MM.1S (cell line): ENCODE results near the gene FADD.
"Not testable (repeated sequence)": the region's sequence is repeated elsewhere in the genome, so short reads cannot be mapped to it uniquely, and the experiment has no call there.

ENCODE experiments used
- DNase-seq: peaks from one replicate; pipeline ENCODE4 v3.0.0-alpha.2; 2015
- H2AFZ ChIP-seq: fragments of 300-600 bp; sonication (generic); 2 replicates; pipeline ENCODE4 v1.6.0; 2016; ENCODE audit warnings: antibody characterized with exemption, low read length
- H3F3A ChIP-seq: fragments of 300-600 bp; sonication (generic); 2 replicates; pipeline ENCODE4 v1.6.1; 2016; ENCODE audit warnings: mild to moderate bottlenecking, antibody characterized with exemption, low read length, moderate library complexity, mixed read lengths; ENCODE audit not compliant: insufficient read depth
- H3K27ac ChIP-seq: fragments of 300-600 bp; sonication (generic); 2 replicates; pipeline ENCODE4 v1.5.1; 2016; ENCODE audit warnings: mild to moderate bottlenecking, low read length
- H3K27me3 ChIP-seq: fragments of 300-600 bp; sonication (generic); replicated peaks from 2 replicates; pipeline ENCODE4 v1.6.0; 2016; ENCODE audit warnings: low read length; ENCODE audit not compliant: insufficient read depth
- H3K36me3 ChIP-seq: fragments of 300-600 bp; sonication (generic); replicated peaks from 2 replicates; pipeline ENCODE4 v1.6.1; 2016; ENCODE audit warnings: mild to moderate bottlenecking, low read length, mixed read lengths; ENCODE audit not compliant: insufficient read depth
- H3K4me1 ChIP-seq: fragments of 300-600 bp; sonication (generic); 2 replicates; pipeline ENCODE4 v1.6.1; 2016; ENCODE audit warnings: low read length, mixed read lengths
- H3K4me2 ChIP-seq: fragments of 300-600 bp; sonication (generic); 2 replicates; pipeline ENCODE4 v1.6.0; 2016; ENCODE audit warnings: low read depth, low read length
- H3K4me3 ChIP-seq: fragments of 300-600 bp; sonication (generic); 2 replicates; pipeline ENCODE4 v1.5.1; 2016; ENCODE audit warnings: low read length, mixed read lengths
- H3K79me2 ChIP-seq: fragments of 300-600 bp; sonication (generic); 2 replicates; pipeline ENCODE4 v1.6.1; 2016; ENCODE audit warnings: mixed run types, low read length, mixed read lengths
- H3K9ac ChIP-seq: fragments of 300-600 bp; sonication (generic); 2 replicates; pipeline ENCODE4 v1.6.1; 2016; ENCODE audit warnings: low read length, mixed read lengths
- H3K9me2 ChIP-seq: fragments of 300-600 bp; sonication (generic); replicated peaks from 2 replicates; pipeline ENCODE4 v1.6.1; 2016; ENCODE audit warnings: mild to moderate bottlenecking, low read length, mixed read lengths; ENCODE audit not compliant: insufficient read depth
- H3K9me3 ChIP-seq: fragments of 300-600 bp; sonication (generic); replicated peaks from 2 replicates; pipeline ENCODE4 v1.6.1; 2016; ENCODE audit warnings: mild to moderate bottlenecking, low read length, mixed read lengths; ENCODE audit not compliant: insufficient read depth
- H4K20me1 ChIP-seq: fragments of 300-600 bp; sonication (generic); 2 replicates; pipeline ENCODE4 v1.6.1; 2016; ENCODE audit warnings: mild to moderate bottlenecking, low read length, moderate library complexity, mixed read lengths; ENCODE audit not compliant: insufficient read depth
- EZH2 ChIP-seq: fragments of 300-600 bp; sonication (generic); optimal IDR thresholded peaks from 2 replicates; pipeline ENCODE3; 2017; ENCODE audit warnings: low read depth, mild to moderate bottlenecking, antibody characterized with exemption, low read length, mixed read lengths
- EZH2phosphoT487 ChIP-seq: fragments of 300-600 bp; sonication (generic); IDR thresholded peaks from 2 replicates; pipeline ENCODE4 v1.6.1; 2018; ENCODE audit warnings: antibody characterized with exemption, low read length
- TF ChIP-seq, protein P1 (sequence below): fragments of 300-600 bp; sonication (generic); IDR thresholded peaks from 2 replicates; pipeline ENCODE4 v1.5.1; 2016; ENCODE audit warnings: antibody characterized with exemption, low read length, mixed read lengths

The FADD gene

DNA sequence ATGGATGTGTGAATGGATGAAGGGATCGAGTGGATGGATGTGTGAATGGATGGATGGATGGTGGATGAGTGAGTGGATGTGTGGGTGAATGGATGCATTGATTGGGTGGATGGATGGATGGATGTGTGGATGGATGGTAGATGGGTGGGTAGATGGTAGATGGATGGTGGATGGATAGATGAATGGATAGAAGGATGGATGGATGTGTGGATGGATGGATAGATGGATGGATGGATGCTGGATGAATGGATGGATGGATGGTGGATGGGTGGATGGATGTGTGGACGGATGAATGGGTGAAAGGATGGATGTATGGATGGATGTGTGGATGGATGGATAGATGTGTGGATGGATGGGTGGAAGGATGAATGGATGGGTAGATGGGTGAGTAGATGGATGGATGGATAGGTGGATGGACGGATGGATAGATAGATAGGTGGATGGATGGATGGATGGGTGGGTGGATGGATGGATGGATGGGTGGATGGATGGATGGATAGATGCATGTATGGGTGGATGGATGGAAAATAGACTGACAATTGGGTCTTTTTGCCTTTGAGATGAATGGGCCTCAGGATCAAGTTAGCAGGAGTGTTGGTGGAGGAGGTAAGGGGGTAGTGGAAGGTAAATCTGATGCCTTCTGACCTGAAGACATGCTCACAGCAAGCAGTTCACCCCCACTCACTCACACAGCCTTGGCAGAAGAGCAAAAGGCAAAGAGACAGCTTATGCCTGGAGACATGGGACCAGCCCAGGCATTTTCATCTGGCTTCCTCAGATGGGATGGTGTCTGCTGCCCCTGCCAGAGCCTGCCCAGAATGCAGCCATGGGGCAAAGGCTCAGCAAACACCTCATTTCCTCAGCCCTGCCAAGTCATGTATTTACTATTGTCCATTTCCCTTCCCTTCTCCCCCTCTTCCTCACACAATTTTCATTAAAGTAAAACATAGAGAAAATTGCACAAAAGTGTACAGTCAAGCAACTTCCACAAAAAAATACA, 8.0 kb upstream of the FADD start:
- Histone ChIP-seq H3K79me2 (no peaks in the 10 kb centered on the region), H3K27me3 (peaks cover 42% of the 10 kb centered on the region), H3K9me3 (no peaks in the 10 kb centered on the region), H3K27ac (no peak overlapping the region), H3K9ac (no peak overlapping the region), H3K4me1 (no peaks in the 10 kb centered on the region), H3K36me3 (no peaks in the 10 kb centered on the region), H4K20me1 (no peaks in the 10 kb centered on the region), H3F3A (no peaks in the 10 kb centered on the region), H2AFZ (no peak overlapping the region), H3K4me3 (no peak overlapping the region), H3K4me2 (no peak overlapping the region), H3K9me2 (no peaks in the 10 kb centered on the region)
- no peak for DNase-seq
- TF ChIP-seq, protein P1, sequence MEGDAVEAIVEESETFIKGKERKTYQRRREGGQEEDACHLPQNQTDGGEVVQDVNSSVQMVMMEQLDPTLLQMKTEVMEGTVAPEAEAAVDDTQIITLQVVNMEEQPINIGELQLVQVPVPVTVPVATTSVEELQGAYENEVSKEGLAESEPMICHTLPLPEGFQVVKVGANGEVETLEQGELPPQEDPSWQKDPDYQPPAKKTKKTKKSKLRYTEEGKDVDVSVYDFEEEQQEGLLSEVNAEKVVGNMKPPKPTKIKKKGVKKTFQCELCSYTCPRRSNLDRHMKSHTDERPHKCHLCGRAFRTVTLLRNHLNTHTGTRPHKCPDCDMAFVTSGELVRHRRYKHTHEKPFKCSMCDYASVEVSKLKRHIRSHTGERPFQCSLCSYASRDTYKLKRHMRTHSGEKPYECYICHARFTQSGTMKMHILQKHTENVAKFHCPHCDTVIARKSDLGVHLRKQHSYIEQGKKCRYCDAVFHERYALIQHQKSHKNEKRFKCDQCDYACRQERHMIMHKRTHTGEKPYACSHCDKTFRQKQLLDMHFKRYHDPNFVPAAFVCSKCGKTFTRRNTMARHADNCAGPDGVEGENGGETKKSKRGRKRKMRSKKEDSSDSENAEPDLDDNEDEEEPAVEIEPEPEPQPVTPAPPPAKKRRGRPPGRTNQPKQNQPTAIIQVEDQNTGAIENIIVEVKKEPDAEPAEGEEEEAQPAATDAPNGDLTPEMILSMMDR: no peak
- TF ChIP-seq EZH2: no peak
- no peak for TF ChIP-seq EZH2phosphoT487

- TF ChIP-seq, protein P1: no peak
- TF ChIP-seq EZH2 (no peak), EZH2phosphoT487 (no peak)
- no peaks in the 10 kb centered on the region for H3K4me1 ChIP-seq
- no peak for DNase-seq
These were observed 2.8 kb upstream of the FADD start for GRCh38 chr11:70200212-70200844.

GRCh38 chr11:70201047-70201446, 2.0 kb upstream of the FADD start:
- not testable (repeated sequence) for H3K9me2 ChIP-seq, H3K9ac ChIP-seq, H3K4me1 ChIP-seq, H3K27ac ChIP-seq, DNase-seq, H3K36me3 ChIP-seq, H3K9me3 ChIP-seq, H2AFZ ChIP-seq, H3K4me3 ChIP-seq, H4K20me1 ChIP-seq, H3K4me2 ChIP-seq
- Histone ChIP-seq H3K27me3 (peaks cover 36% of the 10 kb centered on the region), H3F3A (peaks cover 12% of the 10 kb centered on the region), H3K79me2 (peaks cover 29% of the 10 kb centered on the region)

More at GRCh38 chr11:70200212-70200844, 2.8 kb upstream of the FADD start:
- Histone ChIP-seq H2AFZ (no peak overlapping the region), H3K36me3 (no peaks in the 10 kb centered on the region), H3K4me2 (no peak overlapping the region), H4K20me1 (no peaks in the 10 kb centered on the region), H3K27ac (no peak overlapping the region), H3K4me3 (no peak overlapping the region), H3K9me2 (no peaks in the 10 kb centered on the region), H3K79me2 (peaks cover 22% of the 10 kb centered on the region), H3K9me3 (no peaks in the 10 kb centered on the region), H3K27me3 (peaks cover 40% of the 10 kb centered on the region), H3K9ac (no peak overlapping the region), H3F3A (peaks cover 12% of the 10 kb centered on the region)
